NCI-H1417 treated with DMSO at 0.1 percent for 48 hours (cell line): ENCODE data around the gene BCL7C.

Experiments
- DNase-seq: peaks from one replicate; lab custom pipeline; 2025; lab: John Stamatoyannopoulos, UW

Gene BCL7C

DNA sequence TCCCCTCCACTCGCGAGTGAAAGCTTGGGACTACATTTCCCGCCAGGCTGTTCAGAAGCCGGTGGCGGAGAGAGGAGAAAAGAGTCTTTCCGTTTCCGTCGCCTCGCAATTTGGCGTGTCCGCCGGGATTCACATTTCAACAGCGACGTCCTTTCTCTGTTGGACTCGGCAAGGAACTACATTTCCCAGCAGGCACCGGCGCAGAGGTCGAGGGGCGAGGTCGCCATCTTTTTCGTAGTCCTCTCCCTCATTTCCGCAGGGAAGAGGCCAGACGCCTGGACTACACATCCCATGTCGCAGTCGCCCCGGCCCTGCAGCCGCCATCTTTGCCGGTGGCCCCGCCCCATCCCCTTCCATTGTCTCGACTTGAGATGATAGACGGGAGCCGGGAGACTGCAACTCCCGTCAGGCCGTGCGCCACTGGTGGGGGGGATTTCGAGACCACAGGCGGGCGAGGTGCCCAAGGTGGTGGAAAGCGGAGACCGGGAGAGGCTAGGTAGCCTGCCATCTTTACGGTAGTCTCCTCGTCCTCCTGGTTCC lies 28.6 kb upstream of the BCL7C start:
- DNase-seq, result peak; percentile 95

DNA sequence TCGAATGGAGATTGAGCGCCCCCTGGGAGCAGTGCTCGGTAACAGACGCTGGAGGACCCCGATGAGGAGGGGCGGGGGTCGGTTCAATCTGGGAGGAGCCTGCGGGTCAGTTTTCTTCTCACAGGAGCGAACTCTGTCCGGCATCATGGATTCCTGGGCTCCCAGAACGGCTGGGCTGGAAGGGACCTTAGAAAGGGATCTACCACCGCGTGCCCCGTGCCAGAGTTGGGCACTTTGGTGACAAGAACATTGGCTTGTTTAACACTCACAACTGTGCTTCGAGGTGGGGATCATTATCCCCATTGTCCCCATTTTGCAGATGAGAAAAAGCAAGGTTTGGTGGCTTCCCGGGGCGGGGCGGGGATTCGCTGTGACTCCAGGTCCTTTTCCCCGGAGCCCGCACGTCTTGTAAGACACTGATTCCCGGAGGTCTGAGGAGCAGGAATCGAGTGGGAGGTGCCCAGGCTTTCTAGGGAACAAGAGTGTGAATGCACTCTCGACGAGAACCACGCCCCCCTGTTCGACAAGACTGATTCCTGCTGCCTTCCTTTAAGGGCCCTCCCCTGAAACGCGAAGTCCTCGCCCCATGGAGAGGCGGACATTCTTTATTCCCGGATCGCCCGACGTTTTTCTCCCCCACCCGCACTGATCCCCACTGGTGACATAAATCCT lies 28.0 kb upstream of the BCL7C start:
- DNase-seq, result peak; percentile 23

DNA sequence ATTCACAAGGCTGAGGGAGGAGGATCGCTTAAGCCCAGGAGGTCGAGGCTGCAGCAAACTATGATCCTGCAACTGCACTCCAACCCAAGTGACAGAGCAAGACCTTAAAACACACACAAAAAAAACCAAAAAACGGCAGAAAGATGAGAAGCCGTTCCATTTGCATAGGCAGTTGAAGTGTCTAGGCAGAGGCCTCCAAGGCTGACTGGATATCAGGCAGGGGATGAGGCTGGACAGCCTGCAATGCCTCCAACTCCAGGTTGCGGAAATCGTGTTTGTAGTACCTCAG lies 27.5 kb upstream of the BCL7C start:
- no peak for DNase-seq

DNA sequence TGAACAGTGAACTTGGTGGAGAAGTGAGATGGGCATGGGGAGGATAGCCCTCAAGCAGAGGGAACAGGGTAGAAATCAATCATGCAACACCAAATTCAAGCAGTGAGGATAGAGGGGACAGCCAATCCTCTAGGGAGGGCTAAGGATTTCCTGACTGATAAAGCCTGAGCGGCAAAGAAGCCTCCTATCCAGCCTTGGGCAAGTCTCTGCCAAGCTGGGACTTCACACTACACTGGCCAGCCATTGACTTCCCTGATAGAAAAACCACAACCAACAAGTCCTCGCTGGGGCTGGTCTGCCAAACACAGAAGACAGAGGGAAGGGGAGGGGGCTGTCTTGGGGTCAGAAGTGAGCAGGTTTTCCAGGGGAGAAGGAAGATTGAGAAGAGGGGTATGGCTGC lies 27.0 kb upstream of the BCL7C start:
- DNase-seq, result no peak

DNA sequence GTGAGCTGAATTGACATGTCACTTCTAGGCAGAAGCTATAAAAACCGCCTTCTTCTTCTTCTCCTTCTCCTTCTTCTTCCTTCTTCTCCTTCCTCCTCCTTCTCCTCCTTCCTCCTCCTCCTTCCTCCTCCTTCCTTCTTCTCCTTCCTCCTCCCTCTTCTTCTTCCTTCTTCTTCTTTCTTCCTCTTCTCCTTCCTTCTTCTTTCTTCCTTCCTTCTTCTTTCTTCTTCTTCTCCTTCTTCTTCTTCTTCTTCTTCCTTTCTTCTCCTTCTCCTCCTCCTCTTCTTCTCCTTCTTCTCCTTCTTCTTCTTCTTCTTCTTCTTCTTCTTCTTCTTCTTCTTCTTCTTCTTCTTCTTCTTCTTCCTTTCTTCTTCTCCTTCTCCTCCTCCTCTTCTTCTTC lies 24.7 kb upstream of the BCL7C start:
- DNase-seq, result no peak

DNA sequence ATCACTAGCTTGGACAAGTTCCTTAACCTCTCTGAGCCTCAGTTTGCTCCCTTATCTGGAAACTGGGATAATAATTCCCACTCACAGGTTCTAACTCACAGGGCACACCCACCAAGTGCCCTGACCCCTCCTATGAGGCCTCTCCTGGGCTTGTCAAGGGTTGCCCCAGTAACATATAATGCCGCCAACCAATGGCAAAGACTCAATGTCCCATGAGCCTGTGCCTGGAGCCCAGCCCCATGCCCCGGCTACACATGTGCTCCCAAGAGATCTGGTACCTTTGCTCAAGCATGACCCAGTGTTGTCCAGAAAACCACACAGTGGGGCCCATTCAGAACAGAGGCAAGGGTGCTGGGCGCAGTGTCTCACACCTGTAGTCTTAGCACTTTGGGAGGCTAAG lies 21.0 kb upstream of the BCL7C start:
- DNase-seq, result no peak

DNA sequence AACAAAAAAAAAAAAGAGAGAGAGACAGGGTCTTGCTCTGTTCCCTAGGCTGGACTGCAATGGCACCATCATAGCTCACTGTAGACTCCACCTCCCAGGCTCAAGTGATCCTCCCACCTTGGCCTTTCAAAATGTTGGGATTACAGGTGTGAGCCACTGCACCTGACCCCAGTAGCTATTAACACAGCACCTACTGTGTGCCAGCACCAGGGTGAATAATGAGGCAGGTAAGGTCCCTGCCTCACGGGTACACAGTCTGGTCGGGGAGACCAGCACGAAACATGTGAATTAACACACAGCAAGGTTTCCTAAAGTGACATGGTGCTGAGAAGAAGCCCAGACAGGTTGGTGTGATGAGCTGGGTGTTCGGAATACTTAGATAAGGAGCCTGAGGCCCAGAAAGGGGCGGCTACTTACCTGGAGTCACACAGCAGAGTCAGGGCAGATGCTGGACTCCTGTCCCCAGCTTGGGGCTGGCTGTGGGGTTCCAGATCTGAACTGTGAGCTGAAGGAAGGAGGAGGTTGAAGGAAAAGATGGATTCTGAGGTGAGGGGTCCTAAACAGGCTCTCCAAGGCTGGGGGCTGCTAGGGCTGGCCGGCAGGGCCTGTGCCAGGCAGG lies 19.0 kb upstream of the BCL7C start:
- DNase-seq, result no peak

DNA sequence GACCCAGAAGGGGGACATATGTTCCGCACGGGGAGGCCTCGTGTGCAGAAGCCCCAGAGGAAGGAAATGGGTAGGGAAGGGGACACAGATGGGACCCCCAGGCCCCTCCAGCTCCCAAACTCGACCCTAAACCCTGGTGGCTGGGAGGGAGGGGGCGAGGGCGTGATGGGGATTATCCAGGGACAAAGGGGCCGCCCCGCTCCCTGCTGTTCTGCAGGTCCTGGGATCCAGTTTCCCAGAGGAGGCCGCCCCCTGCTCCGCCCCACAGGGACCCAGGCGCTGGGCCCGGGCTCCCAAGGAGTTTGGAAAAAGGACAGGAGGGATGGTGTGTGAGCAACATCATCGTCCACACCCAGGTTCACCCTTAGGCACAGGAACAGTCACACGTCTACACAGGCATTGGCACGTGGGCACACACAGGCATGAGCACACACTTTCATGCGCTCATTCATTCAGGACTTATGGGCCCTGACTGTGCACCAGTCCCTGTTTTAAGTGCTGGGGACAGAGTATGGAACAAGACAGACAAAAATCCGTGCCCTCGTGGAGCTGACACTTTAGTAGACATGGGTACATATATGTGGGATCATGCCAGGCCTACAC lies 16.7 kb upstream of the BCL7C start:
- no peak for DNase-seq

DNA sequence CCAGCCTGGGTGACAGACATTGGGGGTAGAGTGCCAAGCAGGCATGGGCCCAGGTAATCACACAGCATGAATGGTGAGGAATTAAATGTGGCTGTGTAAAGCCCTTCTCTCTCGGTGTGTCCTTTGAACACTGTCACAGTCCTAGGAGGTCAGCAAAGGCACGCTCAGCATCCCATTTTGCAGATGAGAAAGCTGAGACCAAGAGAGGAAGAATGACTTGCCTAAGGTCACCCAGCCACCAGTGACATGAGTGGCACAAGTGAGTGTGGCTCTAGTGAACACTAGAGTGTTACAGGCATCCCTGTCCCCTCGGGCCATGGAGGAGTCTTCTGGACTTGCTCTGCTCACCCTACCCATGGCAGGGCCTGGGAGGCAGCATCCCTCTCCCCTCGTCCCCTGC lies 13.2 kb upstream of the BCL7C start:
- DNase-seq, result no peak

DNA sequence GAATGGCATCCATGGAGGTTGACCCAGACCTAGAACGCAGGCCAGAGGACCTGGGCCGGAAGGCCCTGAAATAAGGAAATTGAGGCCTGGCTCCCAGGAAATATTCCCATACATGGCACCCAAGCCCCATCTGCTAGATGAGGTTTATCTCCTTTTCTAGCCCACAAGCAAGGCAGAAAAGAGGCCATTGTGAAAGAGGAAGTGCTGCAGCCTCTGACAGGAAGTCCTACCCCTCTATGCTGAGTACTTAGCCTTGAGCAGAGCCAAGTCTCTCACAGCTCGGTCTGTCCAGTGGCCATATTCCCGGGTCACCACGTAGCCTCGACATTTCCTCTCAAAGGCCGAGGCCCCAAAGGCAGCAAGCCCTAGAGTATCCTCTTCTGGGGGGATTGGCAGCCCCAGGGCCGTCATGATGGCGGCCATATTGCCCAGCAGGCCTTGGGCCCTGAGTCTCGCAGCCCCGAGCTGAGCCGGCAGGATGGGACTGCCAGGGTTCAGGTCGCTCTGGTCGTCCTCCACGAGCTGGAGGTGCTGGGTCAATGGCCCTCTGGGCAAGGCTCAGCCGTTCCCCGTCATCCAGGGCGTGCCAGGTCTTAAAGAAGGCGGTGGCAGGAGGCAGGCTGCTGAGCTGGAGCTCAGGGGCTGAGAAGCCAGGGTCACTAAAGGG lies 10.4 kb upstream of the BCL7C start:
- DNase-seq, result no peak

DNA sequence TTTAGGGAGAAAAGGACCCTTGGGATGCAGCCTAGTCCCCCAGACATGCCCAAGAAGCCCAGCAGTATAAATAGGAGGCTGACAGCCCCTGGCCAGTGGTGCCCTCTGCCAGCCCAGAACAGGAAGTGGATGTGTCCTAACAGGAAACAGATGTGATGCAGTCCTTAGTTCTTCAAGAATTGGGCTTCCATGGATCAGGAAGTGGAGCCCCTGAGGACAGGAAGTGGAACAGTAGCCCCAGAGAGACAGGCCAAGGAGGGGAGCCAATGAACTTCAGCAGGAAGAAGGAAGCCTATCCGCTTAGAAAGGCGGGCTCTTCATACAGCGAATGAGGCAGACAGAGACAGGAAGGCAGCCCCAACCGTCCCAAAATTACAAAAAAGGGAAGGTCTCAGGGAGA lies 9.7 kb upstream of the BCL7C start:
- no peak for DNase-seq

DNA sequence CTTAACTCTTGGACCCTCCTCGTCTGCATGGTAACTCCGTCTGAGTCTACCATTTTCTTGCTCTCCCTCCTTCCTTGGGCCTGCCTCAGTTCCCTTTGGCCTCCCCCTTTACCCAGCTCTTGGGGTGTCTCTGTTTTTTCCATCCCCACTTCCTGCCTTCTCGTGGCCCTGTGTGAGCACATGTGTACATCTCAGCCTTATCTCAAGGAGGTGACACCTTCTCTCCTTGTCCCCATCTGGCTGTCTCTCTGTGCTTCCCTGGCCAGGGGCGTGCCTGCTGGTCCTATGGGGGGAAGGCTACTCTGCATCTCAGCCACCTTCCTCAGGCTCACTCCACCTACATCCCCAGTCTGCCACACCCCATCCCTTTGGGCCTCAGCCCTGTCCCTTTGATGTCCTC lies 9.1 kb upstream of the BCL7C start:
- DNase-seq, result no peak

DNA sequence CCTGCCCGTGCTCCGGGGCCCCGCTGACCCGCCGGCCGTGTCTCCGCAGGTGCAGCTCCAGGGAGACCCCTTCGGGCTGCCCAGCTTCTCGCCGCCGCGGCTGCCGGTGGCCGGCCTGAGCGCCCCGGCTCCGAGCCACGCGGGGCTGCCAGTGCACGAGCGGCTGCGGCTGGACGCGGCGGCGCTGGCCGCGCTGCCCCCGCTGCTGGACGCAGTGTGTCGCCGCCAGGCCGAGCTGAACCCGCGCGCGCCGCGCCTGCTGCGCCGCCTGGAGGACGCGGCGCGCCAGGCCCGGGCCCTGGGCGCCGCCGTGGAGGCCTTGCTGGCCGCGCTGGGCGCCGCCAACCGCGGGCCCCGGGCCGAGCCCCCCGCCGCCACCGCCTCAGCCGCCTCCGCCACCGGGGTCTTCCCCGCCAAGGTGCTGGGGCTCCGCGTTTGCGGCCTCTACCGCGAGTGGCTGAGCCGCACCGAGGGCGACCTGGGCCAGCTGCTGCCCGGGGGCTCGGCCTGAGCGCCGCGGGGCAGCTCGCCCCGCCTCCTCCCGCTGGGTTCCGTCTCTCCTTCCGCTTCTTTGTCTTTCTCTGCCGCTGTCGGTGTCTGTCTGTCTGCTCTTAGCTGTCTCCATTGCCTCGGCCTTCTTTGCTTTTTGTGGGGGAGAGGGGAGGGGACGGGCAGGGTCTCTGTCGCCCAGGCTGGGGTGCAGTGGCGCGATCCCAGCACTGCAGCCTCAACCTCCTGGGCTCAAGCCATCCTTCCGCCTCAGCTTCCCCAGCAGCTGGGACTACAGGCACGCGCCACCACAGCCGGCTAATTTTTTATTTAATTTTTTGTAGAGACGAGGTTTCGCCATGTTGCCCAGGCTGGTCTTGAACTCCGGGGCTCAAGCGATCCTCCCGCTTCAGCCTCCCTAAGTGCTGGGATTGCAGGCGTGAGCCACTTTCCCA lies 8.4 kb upstream of the BCL7C start:
- no peak for DNase-seq

DNA sequence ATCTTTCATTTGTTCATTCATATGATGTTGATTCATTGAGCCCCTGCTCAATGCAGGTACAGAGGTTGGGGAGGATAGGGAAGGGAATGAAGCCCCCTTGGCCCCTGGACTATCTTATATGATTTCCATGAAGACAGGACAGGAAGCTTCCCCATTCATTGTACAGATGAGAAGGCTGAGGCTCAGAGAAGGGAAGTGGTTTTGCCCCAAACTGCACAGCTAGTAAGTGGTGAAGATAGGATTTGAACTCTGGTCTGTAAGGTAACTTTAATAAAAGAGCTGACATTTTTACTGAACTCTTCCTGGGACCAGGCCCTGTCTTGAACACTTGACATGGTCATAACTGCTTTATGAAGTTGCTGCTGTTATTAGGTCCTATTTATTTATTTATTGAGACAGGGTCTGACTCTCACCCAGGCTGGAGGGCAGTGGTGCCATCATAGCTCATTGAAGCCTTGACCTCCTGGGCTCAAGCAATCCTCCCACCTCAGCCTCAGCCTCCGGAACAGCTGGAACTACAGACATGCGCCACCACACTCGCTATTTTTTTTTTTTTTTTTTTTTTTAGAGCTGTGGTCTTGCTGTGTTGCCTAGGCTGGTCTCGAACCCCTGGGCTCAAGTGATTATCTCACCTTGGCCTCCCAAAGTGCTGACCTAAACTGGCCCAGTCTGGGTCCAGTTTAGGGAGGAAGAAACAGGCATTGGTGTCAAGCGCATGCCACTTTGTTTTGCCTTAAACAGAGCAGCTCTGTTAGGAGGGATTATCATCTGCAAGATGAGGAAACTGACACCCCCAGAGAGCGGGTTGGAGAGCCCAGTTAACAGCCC lies 7.5 kb upstream of the BCL7C start:
- DNase-seq, result no peak

DNA sequence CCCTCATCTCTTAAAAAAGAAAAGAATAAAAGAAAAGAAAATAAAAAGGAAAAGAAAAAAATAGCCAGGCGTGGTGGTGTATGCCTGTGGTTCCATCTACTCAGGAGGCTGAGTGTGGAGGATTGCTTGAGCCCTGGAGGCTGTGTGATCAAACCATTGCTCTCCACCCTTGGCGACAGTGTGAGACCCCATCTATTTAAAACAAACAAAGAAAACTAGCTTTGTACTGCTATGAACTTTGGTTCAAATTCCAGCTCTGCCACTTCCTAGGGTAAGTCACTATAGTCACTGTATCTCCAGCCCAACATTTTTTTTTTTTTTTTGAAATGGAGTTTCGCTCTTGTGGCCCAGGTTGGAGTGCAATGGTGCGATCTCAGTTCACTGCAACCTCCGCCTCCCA lies 6.7 kb upstream of the BCL7C start:
- DNase-seq, result no peak

DNA sequence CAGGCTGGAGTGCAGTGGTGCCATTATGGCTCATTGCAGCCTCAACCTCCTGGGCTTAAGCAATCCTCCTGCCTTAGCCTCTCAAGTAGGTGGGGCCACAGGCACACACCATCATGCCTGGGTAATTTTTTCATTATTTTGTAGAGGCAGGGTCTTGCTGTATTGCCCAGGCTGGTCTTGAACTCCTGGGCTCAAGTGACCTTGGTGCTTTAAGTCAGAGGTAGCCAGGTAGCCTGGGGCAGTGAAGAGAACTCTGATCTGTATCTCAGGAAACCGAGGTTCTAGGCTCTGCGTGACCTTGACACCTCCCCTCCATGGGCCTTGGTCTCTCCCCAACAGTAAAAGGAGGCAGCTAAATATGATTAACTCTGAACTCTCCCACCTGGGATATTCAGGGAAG lies 5.9 kb upstream of the BCL7C start:
- DNase-seq, result no peak

DNA sequence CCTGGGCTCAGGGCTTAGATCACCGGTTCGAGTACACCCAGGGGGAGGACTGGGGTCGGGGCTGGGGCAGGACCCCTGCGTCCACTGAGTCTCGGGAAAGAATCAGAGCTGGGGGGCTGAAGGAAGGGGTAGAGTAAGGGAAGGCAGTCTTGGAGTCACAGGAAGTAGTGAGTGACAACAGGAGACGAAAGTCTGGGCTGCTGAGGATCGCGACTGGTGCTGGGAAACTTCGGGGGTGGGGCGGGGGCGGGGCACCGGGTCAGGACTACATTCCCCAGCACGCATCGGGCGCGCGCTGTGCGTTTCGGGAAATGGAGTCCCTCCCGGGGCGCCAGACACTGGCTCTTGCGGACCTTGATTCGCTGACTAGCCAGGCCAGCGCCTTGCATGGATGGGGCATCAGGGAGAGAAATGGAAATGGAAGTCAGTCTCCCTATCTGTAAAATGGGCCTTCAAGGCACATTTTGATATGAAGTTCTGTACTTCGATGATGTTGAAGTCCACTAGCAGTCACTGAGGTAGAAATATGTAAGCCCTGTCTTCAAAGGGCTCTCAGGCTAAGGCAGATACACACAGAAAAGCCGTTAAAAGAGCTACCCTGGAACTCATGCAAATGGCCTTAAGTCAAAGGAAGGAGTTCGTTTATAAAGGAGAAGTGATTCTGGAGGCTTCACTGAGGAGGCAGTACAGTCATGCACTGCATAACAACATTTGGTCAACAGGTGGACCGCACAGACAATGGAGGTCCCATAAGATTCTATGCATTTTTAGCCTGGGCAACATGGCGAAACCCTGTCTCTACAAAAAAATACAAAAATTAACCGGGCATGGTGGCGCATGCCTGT lies 3.2 kb upstream of the BCL7C start:
- DNase-seq, result no peak

DNA sequence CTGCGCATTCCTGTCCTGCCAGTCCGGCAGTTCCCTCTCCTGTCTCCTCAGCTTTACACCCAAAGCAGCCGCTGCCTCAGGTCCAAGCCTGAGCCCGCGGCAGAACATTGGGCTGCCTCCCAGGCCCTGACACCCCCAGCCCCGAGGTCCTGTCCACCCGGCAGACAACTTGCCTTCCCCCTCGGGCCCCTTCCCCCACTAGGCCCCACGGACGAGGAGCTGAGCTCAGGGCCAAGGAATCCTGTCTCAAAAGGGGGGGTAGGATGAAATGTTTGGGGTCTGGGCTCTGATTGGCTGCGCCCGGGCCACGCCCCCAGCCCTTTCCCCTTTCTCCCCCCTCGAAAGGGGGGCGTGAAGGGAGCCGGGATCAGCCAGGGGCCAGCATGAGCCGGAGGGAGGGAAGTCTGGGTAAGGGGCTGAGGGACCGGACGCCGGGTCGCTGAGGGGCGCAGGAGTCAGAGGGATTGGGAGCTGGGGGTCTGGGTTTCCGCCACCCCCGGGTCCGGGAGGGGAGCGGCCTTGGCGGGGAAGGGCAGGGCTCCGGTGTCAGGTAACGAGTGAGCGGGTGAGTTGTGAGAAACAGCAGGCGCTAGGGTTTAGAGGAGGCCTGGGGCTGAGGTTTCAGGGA lies 2.5 kb upstream of the BCL7C start, which contains the start of gene CTF1:
Gene CTF1, plus strand, starts transcription at position 354 of the 628 bp plus-strand sequence. Its CDS starts 30 bp downstream, at position 384.
- DNase-seq, result no peak

DNA sequence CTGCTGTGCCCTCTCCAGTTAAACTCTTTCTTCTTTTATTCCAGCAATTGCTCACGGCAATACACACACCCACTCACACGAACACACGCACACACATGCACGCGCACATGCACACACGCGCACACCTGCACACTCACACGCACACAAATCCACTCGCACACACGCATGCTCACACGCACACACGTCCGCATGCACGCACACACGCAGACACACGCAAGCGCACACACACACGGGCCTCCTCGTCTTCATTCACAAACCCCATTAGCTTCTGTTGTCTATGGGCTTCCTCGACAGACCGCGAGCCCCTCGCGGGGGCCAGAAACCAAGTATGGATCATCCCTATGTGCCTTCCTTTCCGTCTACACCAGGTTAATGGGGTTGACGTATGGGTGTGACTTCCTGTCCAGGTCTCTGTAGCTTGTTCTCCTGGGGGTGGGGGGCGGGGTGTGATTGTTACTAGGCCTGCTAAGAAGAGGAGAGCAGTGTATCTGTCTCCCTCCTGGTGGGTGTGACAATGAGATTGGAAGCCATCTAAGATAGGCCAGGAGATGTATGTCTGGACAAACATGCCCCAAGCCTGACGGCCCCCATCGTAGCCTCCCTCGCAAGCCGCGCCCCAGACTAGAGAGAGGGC lies 1.9 kb upstream of the BCL7C start:
- DNase-seq, result no peak
